GM21737 (cell line): ENCODE measurements around the gene ATP1A1.

Experiments used
- ATAC-seq: cut with Tn5 transposase; IDR thresholded peaks from one replicate; pipeline ENCODE4 v1.9.1; 2021; ENCODE audit warnings: mild to moderate bottlenecking, moderate library complexity; ENCODE audit not compliant: unreplicated experiment

Gene ATP1A1

GRCh38 chr1:116389013-116389412 lies 16.0 kb downstream of the ATP1A1 start:
- ATAC-seq: no peak

- ATAC-seq: no peak
These were observed 16.6 kb downstream of the ATP1A1 start for GRCh38 chr1:116389686-116390085.

GRCh38 chr1:116390195-116390594 lies 17.2 kb downstream of the ATP1A1 start:
- no peak for ATAC-seq

GRCh38 chr1:116391185-116391584 lies 18.1 kb downstream of the ATP1A1 start:
- no peak for ATAC-seq

- ATAC-seq: no peak
These were observed 19.8 kb downstream of the ATP1A1 start for GRCh38 chr1:116392717-116393404.

GRCh38 chr1:116393792-116394191 lies 20.7 kb downstream of the ATP1A1 start:
- no peak for ATAC-seq

GRCh38 chr1:116394270-116394669 lies 21.2 kb downstream of the ATP1A1 start:
- ATAC-seq: no peak

- ATAC-seq: no peak
These were observed 23.7 kb downstream of the ATP1A1 start for GRCh38 chr1:116396769-116397168.

GRCh38 chr1:116397728-116398127 lies 24.7 kb downstream of the ATP1A1 start:
- no peak for ATAC-seq

GRCh38 chr1:116400780-116401179 lies 27.7 kb downstream of the ATP1A1 start:
- no peak for ATAC-seq

- no peak for ATAC-seq
These were observed 28.7 kb downstream of the ATP1A1 start for GRCh38 chr1:116401646-116402176.

GRCh38 chr1:116402333-116402732 lies 29.3 kb downstream of the ATP1A1 start:
- no peak for ATAC-seq

GRCh38 chr1:116403496-116404136 lies 30.6 kb downstream of the ATP1A1 start:
- no peak for ATAC-seq

- no peak for ATAC-seq
These were observed 31.7 kb downstream of the ATP1A1 start for GRCh38 chr1:116404699-116405098.

- no peak for ATAC-seq
These were observed 32.4 kb downstream of the ATP1A1 start for GRCh38 chr1:116405241-116406135.

- no peak for ATAC-seq
These were observed 34.0 kb downstream of the ATP1A1 start for GRCh38 chr1:116407033-116407432.

GRCh38 chr1:116408193-116408592 lies 35.1 kb downstream of the ATP1A1 start:
- ATAC-seq: no peak

- ATAC-seq: no peak
These were observed 36.0 kb downstream of the ATP1A1 start for GRCh38 chr1:116408803-116409720.

GRCh38 chr1:116409751-116410191 lies 36.7 kb downstream of the ATP1A1 start:
- no peak for ATAC-seq

GRCh38 chr1:116411784-116412479 lies 38.9 kb downstream of the ATP1A1 start:
- ATAC-seq: no peak
